Neural crest cell (in vitro differentiated cells): Measurements from ENCODE around the gene CBY3. TPM values are rescaled to one million over a fixed set of nuclear protein-coding genes. Genes with fewer than 3 reads are reported as not detected.
A peak's percentile ranks its signal among the peaks of the same experiment; 100 is the strongest.
"Not testable (repeated sequence)": the region's sequence is repeated elsewhere in the genome, so short reads cannot be mapped to it uniquely, and the experiment has no call there.

Experiments used
- DNase-seq: peaks from one replicate; pipeline ENCODE4 v3.0.0; 2021; ENCODE audit warnings: low read depth, mixed read lengths, low spot score
- H3K27ac Mint-ChIP-seq: one replicate; pipeline ENCODE4 v1.8.0; 2021; ENCODE audit warnings: mild to moderate bottlenecking, mixed read lengths; ENCODE audit not compliant: unreplicated experiment
- H3K27me3 Mint-ChIP-seq: 2 replicates; pipeline ENCODE4 v1.8.0; 2021; ENCODE audit warnings: low read depth, mild to moderate bottlenecking, mixed read lengths
- H3K36me3 Mint-ChIP-seq: 2 replicates; pipeline ENCODE4 v1.8.0; 2021; ENCODE audit warnings: low read depth, mild to moderate bottlenecking, mixed read lengths
- H3K4me1 Mint-ChIP-seq: 2 replicates; pipeline ENCODE4 v1.8.0; 2021; ENCODE audit warnings: mixed read lengths
- H3K4me3 Mint-ChIP-seq: one replicate; pipeline ENCODE4 v1.8.0; 2021; ENCODE audit warnings: mild to moderate bottlenecking, mixed read lengths
- H3K9me3 Mint-ChIP-seq: 2 replicates; pipeline ENCODE4 v1.8.0; 2021; ENCODE audit warnings: mixed read lengths
- total RNA-seq: library from RNA; stranded (reverse); gene quantifications from 2 replicates; pipeline ENCODE4 v1.2.1, GENCODE V29; 2021

The CBY3 gene
- total RNA-seq, 1 donor from 2014 or later: not detected

DNA sequence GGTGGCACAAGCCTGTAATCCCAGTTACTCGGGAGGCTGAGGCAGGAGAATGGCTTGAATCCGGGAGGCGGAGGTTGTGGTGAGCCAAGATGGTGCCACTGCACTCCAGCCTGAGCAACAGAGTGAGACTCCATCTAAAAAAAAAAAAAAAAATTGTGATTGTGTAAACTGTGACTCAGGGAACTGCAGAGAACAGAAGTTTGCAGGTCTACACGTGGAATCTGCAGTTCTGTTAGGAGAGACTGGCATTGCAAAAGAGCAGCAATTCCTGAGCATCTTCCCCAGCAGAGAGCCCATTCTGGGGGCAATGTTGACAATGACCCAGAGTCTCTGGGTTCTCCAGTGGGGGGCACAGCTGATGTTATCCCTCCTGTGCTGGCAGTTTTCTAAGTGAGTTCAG is 39.1 kb downstream of the CBY3 start:
- H3K4me3 Mint-ChIP-seq, H3K27me3 Mint-ChIP-seq, H3K4me1 Mint-ChIP-seq, H3K36me3 Mint-ChIP-seq, DNase-seq, H3K27ac Mint-ChIP-seq, H3K9me3 Mint-ChIP-seq: not testable (repeated sequence)

DNA sequence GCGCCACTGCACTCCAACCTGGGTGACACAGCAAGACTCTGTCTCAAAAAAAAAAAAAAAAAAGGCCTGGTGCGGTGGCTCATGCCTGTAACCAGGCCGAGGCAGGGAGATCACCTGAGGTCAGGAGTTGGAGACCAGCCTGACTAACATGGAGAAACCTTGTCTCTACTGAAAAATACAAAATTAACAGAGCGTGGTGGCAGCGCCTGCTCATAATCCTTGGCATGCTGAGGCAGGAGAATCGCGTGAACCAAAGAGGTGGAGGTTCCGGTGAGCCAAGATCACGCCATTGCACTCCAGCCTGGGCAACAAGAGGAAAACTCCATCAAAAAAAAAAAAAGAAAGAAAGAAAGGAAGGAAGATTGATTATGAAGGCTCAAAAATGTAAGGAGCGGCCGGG is 41.5 kb downstream of the CBY3 start:
- H3K4me1 Mint-ChIP-seq, DNase-seq, H3K9me3 Mint-ChIP-seq, H3K36me3 Mint-ChIP-seq, H3K27me3 Mint-ChIP-seq, H3K4me3 Mint-ChIP-seq: not testable (repeated sequence)
- peak overlapping the region; percentile 50 for H3K27ac Mint-ChIP-seq

DNA sequence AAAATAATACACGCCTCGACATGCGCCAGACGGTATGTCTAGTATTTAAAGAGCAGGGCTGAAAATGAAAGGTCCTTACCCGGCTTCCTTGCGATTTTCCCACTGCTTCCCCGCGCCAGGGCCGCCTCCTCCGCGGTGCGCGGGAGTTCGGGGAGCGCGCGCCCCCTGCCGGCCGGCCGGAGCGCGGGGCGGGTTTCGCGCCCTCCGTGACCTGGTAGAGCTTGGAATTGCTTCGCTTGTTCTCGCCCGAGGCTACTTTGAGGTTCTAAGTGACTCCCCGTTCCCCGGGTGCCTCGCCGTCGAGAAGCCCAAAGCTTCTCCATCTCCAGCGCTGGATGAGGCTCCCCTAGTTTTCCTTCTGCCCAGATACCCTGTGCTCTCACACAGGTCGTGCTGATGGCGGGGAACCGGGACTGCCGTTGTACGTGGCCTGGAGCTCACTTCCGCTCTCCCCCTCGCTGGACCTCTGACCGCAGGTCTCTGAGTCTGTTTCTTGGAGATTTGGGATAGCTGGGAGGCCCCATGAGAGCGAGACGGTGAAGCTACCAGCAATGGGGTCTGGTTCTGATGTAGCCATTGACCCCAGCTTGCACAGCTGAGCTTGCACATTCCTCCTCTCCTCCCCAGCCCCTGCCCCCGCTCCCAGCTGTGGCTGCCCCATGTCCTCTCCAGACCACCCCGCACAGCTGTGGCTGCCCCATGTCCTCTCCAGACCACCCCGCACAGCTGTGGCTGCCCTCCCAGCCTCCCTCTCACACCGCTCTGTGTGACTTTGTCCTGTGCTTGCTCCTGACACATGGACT is 46.3 kb downstream of the CBY3 start:
- H3K9me3 Mint-ChIP-seq, H3K27ac Mint-ChIP-seq, H3K27me3 Mint-ChIP-seq, H3K4me1 Mint-ChIP-seq, DNase-seq, H3K36me3 Mint-ChIP-seq, H3K4me3 Mint-ChIP-seq: not testable (repeated sequence)

- H3K9me3 Mint-ChIP-seq, H3K27ac Mint-ChIP-seq, DNase-seq, H3K4me1 Mint-ChIP-seq, H3K36me3 Mint-ChIP-seq, H3K4me3 Mint-ChIP-seq, H3K27me3 Mint-ChIP-seq: not testable (repeated sequence)
Observed at GRCh38 chr5:179633501-179634369, 47.1 kb downstream of the CBY3 start.

Other genes starting within 250 kb of the CBY3 start
- gene RUFY1, start 130.5 kb downstream of the CBY3 start, total RNA-seq: 54.9 and 59.1 TPM in 2 replicates
- 1,155 and 1,166 TPM in 2 replicates for gene HNRNPH1, start 57.4 kb downstream of the CBY3 start, total RNA-seq
- 652 and 682 TPM in 2 replicates for gene CANX, start 17.9 kb upstream of the CBY3 start, total RNA-seq
- gene MAML1, start 51.8 kb upstream of the CBY3 start, total RNA-seq: 57.6 and 59.1 TPM in 2 replicates
- 2.4 and 3.3 TPM in 2 replicates for gene LTC4S, start 113.0 kb upstream of the CBY3 start, total RNA-seq
- gene MGAT4B, start 125.8 kb upstream of the CBY3 start, total RNA-seq: 120 and 124 TPM in 2 replicates
- gene SQSTM1, start 139.9 kb upstream of the CBY3 start, total RNA-seq: 67.6 and 69.5 TPM in 2 replicates
- 40.9 and 42.2 TPM in 2 replicates for gene MRNIP, start 177.8 kb upstream of the CBY3 start, total RNA-seq
- gene TBC1D9B, start 226.9 kb upstream of the CBY3 start, total RNA-seq: 101 and 107 TPM in 2 replicates